Ovary (tissue), 9 donors: ENCODE data around the gene PCDH15. TPM values are rescaled to one million over a fixed set of nuclear protein-coding genes. Genes with fewer than 3 reads are reported as not detected.

Source experiments
- DNase-seq, 5 donors: peaks; one replicate each; pipeline ENCODE4 v3.0.0-alpha.2; 2019 to 2020
- H3K27ac ChIP-seq, 2 donors: fragments of 200-600 bp; one replicate each; pipeline versions ENCODE4 v1.5.1 to v1.8.0; 2019 to 2022
- H3K27me3 ChIP-seq: fragments of 200-600 bp; one replicate; pipeline ENCODE4 v1.8.0; 2022
- H3K36me3 ChIP-seq: fragments of 200-600 bp; sonication (generic); one replicate; pipeline ENCODE4 v1.5.1; 2019
- H3K4me1 ChIP-seq: one replicate; pipeline ENCODE4 v1.8.1; 2013; ENCODE audit warnings: mild to moderate bottlenecking, moderate library complexity; ENCODE audit not compliant: insufficient read depth
- H3K4me3 ChIP-seq: fragments of 200-600 bp; sonication (generic); one replicate; pipeline ENCODE4 v1.5.1; 2017
- H3K9me3 ChIP-seq, 2 donors: fragments of 200-600 bp in 1 of 2; sonication (generic) in 1 of 2; one replicate each; pipeline versions ENCODE4 v1.5.1 to v1.8.1; 2013 to 2019; ENCODE audit warnings: mild to moderate bottlenecking in 1 of 2, moderate library complexity in 1 of 2
- EP300 ChIP-seq: sonication (generic); formaldehyde crosslinking; IDR thresholded peaks from one replicate; pipeline ENCODE4 v1.6.1; 2017; ENCODE audit warnings: antibody characterized with exemption
- POLR2A ChIP-seq: fragments of 450-650 bp; IDR thresholded peaks from one replicate; pipeline ENCODE4 v1.6.1; 2017; ENCODE audit warnings: antibody characterized with exemption, mild to moderate bottlenecking, moderate library complexity
- WGBS, 3 donors: extraction: QIAGEN DNeasy Blood & Tissue Kit in 1 of 3; methylation state at CpG; one replicate each; pipeline versions ENCODE4 v1.1.5 to v1.1.7; 2013 to 2017; 5-methylcytosine and 5-hydroxymethylcytosine counted together
- intact Hi-C, 4 donors: fragments of 100-400 bp; cut with DNase I; formaldehyde crosslinking; loops; one replicate each; pipeline versions ENCODE4 v1.11.0 to v1.15.1; 2022 to 2023
- polyA plus RNA-seq, 2 donors: library from polyadenylated mRNA; stranded (reverse); fragments of 200-250 nt in 1 of 2; fragments of 350-450 nt in 1 of 2; fragmentation: Illumina TruSeq in 1 of 2; extraction: RNeasy Lipid Tissue Mini Kit (QIAGEN cat#74804) in 1 of 2; gene quantifications; one replicate each; pipeline ENCODE4 v1.2.3, GENCODE V29; 2013 to 2014
- total RNA-seq, 7 donors: library from RNA; depleted of rRNA in 2 of 7; stranded (reverse); fragments of >200 nt in 2 of 7; fragmentation: NEBNext Ultra II Directional in 3 of 7; extraction: Animal tissue kit (Norgen Biotek cat#: 25700) in 3 of 7; gene quantifications; one replicate each; pipeline versions ENCODE4 v1.1.0 to v1.2.4, GENCODE V29; 2016 to 2023
- TF ChIP-seq, protein P1 (sequence below), 3 donors: fragments of 450-650 bp in 2 of 3; fragments of 200-600 bp in 1 of 3; IDR thresholded peaks; one replicate each; pipeline versions ENCODE4 v1.5.1 to v1.8.0; 2016 to 2022; ENCODE audit warnings: antibody characterized with exemption in 3 of 3, mild to moderate bottlenecking in 1 of 3
- donor health status: DM: no; HTN: no; CAD: no; lungs with moderate emphysema.
- donor health status: DM: no; HTN: no; CAD: no.
- donor health status: Bipolar disorder and iron deficiency.
- donor health status: DM: yes; HTN: yes; CAD: no.
- donor health status: DM: no; HTN: no; CAD: no.
- donor health status: DM: yes; HTN: yes; CAD: no.

PCDH15 gene
- total and polyA plus RNA-seq, 9 donors: 0.02 to 0.34 TPM; not detected in 7

DNA sequence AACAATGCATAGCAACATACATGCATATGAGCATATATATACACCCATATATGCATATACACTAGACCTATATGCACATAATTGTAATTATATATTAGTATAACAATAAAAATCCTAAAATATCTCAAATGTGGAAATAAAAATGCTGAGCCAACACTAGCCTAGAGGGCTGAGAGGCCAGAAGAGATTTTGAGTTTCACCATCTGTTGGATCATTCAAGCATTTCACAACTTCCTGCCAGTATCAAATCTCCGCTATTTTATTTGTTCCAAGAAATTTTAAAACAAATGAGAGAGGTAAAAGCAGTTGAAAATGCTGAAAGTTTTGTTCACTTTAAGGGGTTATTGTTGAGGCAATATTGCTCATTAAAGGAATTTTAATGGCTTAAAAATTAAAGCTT, 187.0 kb downstream of the PCDH15 start:
- DNase-seq: no peak
- no peaks in the 10 kb centered on the region for H3K9me3 ChIP-seq
- H3K4me3 ChIP-seq: no peak overlapping the region
- H3K36me3 ChIP-seq: no peaks in the 10 kb centered on the region
- 10 to 22% (median 21%) methylated on average over 1 of the region's 1 CpG for WGBS, 3 donors
- H3K4me1 ChIP-seq: no peaks in the 10 kb centered on the region
- H3K27me3 ChIP-seq: no peaks in the 10 kb centered on the region
- intact Hi-C loops: no loop called here
- no peak overlapping the region for H3K27ac ChIP-seq
- TF ChIP-seq EP300: no peak
- no peak for TF ChIP-seq POLR2A
- TF ChIP-seq, protein P1, sequence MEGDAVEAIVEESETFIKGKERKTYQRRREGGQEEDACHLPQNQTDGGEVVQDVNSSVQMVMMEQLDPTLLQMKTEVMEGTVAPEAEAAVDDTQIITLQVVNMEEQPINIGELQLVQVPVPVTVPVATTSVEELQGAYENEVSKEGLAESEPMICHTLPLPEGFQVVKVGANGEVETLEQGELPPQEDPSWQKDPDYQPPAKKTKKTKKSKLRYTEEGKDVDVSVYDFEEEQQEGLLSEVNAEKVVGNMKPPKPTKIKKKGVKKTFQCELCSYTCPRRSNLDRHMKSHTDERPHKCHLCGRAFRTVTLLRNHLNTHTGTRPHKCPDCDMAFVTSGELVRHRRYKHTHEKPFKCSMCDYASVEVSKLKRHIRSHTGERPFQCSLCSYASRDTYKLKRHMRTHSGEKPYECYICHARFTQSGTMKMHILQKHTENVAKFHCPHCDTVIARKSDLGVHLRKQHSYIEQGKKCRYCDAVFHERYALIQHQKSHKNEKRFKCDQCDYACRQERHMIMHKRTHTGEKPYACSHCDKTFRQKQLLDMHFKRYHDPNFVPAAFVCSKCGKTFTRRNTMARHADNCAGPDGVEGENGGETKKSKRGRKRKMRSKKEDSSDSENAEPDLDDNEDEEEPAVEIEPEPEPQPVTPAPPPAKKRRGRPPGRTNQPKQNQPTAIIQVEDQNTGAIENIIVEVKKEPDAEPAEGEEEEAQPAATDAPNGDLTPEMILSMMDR (IDR thresholded peaks at IDR 0.05): no peak

DNA sequence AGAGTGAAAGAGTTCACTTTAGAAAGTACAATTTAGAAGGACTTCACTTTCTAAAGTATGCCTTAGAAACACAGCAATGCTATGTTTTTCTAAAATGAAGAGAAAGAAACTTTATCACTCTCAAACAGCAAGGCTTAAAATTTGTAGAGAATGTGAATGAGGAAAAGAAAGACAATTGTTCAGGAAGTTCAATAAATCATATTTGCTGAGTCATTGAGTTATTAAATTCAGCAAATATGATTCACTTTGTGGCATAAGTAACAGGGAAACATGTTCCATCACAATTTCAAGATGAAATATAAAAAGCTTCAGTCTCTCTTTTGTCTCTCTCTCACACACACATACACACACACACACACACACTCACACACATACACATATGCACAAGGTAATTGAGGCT, 187.9 kb downstream of the PCDH15 start:
- Histone ChIP-seq H3K9me3 (no peaks in the 10 kb centered on the region), H3K36me3 (no peaks in the 10 kb centered on the region), H3K4me3 (no peak overlapping the region), H3K27me3 (no peaks in the 10 kb centered on the region), H3K4me1 (no peaks in the 10 kb centered on the region), H3K27ac (no peak overlapping the region)
- TF ChIP-seq POLR2A (no peak), EP300 (no peak)
- TF ChIP-seq, protein P1 (IDR thresholded peaks at IDR 0.05): no peak
- DNase-seq: no peak
- intact Hi-C loops: no loop called here

DNA sequence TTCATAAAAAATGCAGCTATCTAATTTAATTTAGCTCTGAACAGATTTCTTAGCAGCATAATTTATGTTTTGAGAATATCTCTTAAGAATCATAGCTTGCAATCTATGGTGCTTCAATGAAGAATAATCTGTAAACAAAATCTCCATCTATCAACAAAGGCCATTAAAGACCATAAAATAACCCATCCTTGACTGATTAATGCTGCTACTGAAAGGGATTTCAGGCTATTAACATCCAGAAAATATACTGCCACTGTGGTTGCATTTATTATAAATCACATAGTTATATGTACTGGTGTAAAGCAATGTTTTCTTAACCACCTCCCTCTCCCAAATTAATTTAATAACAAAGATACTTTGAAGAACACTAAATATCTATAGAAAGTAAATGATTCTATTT, 191.6 kb downstream of the PCDH15 start:
- DNase-seq: no peak
- Histone ChIP-seq H3K27ac (no peak overlapping the region), H3K4me1 (no peaks in the 10 kb centered on the region), H3K27me3 (no peaks in the 10 kb centered on the region), H3K4me3 (no peak overlapping the region), H3K36me3 (no peaks in the 10 kb centered on the region), H3K9me3 (no peaks in the 10 kb centered on the region)
- TF ChIP-seq POLR2A: no peak
- TF ChIP-seq, protein P1 (IDR thresholded peaks at IDR 0.05): no peak
- no peak for TF ChIP-seq EP300
- intact Hi-C loops: no loop called here

DNA sequence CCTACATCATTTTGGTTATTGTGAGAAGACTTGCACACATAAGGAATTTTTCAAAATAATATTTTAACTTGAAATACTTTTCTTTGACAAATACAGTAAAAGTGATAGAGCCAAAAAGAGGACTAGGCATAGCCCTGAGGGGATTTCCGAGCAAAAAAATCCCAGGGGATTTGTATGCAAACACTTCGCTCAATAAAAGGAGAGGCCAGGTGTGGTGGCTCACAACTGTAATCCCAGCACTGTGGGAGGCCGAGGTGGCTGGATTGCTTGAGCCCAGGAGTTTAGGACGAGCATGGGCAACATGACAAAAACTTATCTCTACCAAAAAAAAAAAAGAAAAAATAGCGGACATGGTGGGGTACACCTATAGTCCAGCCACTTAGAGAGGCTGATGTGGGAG, 193.0 kb downstream of the PCDH15 start:
- Histone ChIP-seq H3K27me3 (no peaks in the 10 kb centered on the region), H3K4me1 (no peaks in the 10 kb centered on the region), H3K36me3 (no peaks in the 10 kb centered on the region), H3K9me3 (no peaks in the 10 kb centered on the region), H3K27ac (no peak overlapping the region), H3K4me3 (no peak overlapping the region)
- TF ChIP-seq EP300 (no peak), POLR2A (no peak)
- TF ChIP-seq, protein P1 (IDR thresholded peaks at IDR 0.05): no peak
- no peak for DNase-seq
- intact Hi-C loops: no loop called here
- 78 to 81% (median 79%) methylated on average over 5 of the region's 5 CpGs for WGBS, 3 donors

DNA sequence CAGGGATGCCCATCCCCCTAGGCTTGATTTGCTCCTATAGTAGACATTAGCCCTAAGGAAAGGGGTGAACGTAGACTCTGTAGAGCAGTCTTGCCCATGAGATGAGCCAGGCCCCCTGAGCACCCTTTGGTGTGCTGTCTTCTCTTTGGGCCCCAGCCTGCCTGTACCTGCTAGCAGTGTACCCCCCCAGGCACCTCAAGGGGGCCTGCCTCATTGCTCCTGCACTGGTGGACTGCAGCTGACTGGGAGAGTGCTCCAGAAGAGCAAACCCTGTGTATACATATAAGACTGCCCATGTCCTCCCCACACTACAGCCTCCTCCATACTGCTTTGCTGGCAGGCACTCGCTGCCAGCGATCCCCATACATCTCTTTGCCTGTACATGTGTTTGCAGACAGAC, 206.7 kb downstream of the PCDH15 start:
- Histone ChIP-seq H3K4me3 (no peak overlapping the region), H3K36me3 (no peaks in the 10 kb centered on the region), H3K4me1 (no peaks in the 10 kb centered on the region), H3K27me3 (no peaks in the 10 kb centered on the region), H3K27ac (no peak overlapping the region), H3K9me3 (no peaks in the 10 kb centered on the region)
- intact Hi-C loops: no loop called here
- no peak for DNase-seq
- 74 to 85% (median 80%) methylated on average over 3 of the region's 3 CpGs for WGBS, 3 donors
- no peak for TF ChIP-seq POLR2A
- no peak for TF ChIP-seq EP300
- TF ChIP-seq, protein P1 (IDR thresholded peaks at IDR 0.05): no peak
